GM23338 (cell line): ENCODE measurements around the gene LOXHD1. TPM values are rescaled to one million over a fixed set of nuclear protein-coding genes. Genes with fewer than 3 reads are reported as not detected.

ENCODE experiments used
- ATAC-seq: fragments of 200-7000 bp; cut with Tn5 transposase; 3 replicates; pipeline ENCODE4 v1.9.1; 2020
- DNase-seq: peaks from one replicate; pipeline ENCODE4 v3.0.0-alpha.2; 2015; ENCODE audit warnings: low spot score
- H2AFZ ChIP-seq: fragments of 200-600 bp; sonication (generic); 2 replicates; pipeline ENCODE4 v1.8.0; 2016; ENCODE audit warnings: antibody characterized with exemption, mild to moderate bottlenecking, moderate library complexity
- H3F3A ChIP-seq: fragments of 200-600 bp; sonication (generic); replicated peaks from 2 replicates; pipeline ENCODE4 v1.8.0; 2017; ENCODE audit warnings: antibody characterized with exemption, mixed run types, low read depth
- H3K27ac ChIP-seq: fragments of 200-600 bp; sonication (generic); 2 replicates; pipeline ENCODE4 v1.6.1; 2016; ENCODE audit warnings: low read depth
- H3K27me3 ChIP-seq: fragments of 200-600 bp; sonication (generic); 2 replicates; pipeline ENCODE4 v1.8.0; 2016; ENCODE audit warnings: mild to moderate bottlenecking, mixed run types, moderate library complexity; ENCODE audit not compliant: insufficient read depth
- H3K36me3 ChIP-seq: fragments of 200-600 bp; sonication (generic); 2 replicates; pipeline ENCODE4 v1.8.0; 2016; ENCODE audit warnings: mild to moderate bottlenecking; ENCODE audit not compliant: insufficient read depth
- H3K4me1 ChIP-seq: fragments of 200-600 bp; sonication (generic); 2 replicates; pipeline ENCODE4 v1.8.0; 2016; ENCODE audit warnings: mild to moderate bottlenecking, moderate library complexity; ENCODE audit not compliant: insufficient read depth
- H3K4me2 ChIP-seq: fragments of 200-600 bp; sonication (generic); 2 replicates; pipeline ENCODE4 v1.7.1; 2017; ENCODE audit warnings: mixed run types
- H3K4me3 ChIP-seq: fragments of 200-600 bp; sonication (generic); 2 replicates; pipeline ENCODE4 v1.6.1; 2016; ENCODE audit warnings: mixed run types
- H3K79me2 ChIP-seq: fragments of 200-600 bp; sonication (generic); replicated peaks from 2 replicates; pipeline ENCODE4 v1.8.0; 2017; ENCODE audit warnings: mild to moderate bottlenecking; ENCODE audit not compliant: insufficient read depth
- H3K9me2 ChIP-seq: fragments of 200-600 bp; sonication (generic); 2 replicates; pipeline ENCODE4 v1.8.0; 2017; ENCODE audit not compliant: insufficient read depth
- H4K20me1 ChIP-seq: fragments of 200-600 bp; sonication (generic); replicated peaks from 2 replicates; pipeline ENCODE4 v1.8.0; 2017; ENCODE audit warnings: mild to moderate bottlenecking; ENCODE audit not compliant: insufficient read depth
- H3K27ac Mint-ChIP-seq: 2 replicates; pipeline ENCODE4 v1.8.0; 2020; ENCODE audit warnings: inconsistent platforms, mild to moderate bottlenecking, moderate library complexity, mixed read lengths
- H3K27me3 Mint-ChIP-seq: 3 replicates; pipeline ENCODE4 v1.8.0; 2022; ENCODE audit warnings: low read depth, mild to moderate bottlenecking, moderate library complexity, mixed read lengths, inconsistent platforms; ENCODE audit not compliant: insufficient read depth, poor library complexity
- H3K36me3 Mint-ChIP-seq: 3 replicates; pipeline ENCODE4 v1.8.0; 2021; ENCODE audit warnings: low read depth, mild to moderate bottlenecking, inconsistent platforms, moderate library complexity, mixed read lengths
- H3K4me1 Mint-ChIP-seq: 3 replicates; pipeline ENCODE4 v1.8.0; 2020; ENCODE audit warnings: mild to moderate bottlenecking, inconsistent platforms, mixed read lengths
- H3K4me3 Mint-ChIP-seq: 3 replicates; pipeline ENCODE4 v1.8.0; 2021; ENCODE audit warnings: moderate library complexity, mild to moderate bottlenecking, inconsistent platforms, mixed read lengths
- H3K9me3 Mint-ChIP-seq: 3 replicates; pipeline ENCODE4 v1.8.0; 2020; ENCODE audit warnings: moderate library complexity, mild to moderate bottlenecking, inconsistent platforms, mixed read lengths
- CREB1 ChIP-seq: fragments of 250-450 bp; sonication (Bioruptor Pico); IDR thresholded peaks from 2 replicates; pipeline ENCODE4 v1.5.0; 2020; ENCODE audit warnings: low read depth, mild to moderate bottlenecking, moderate library complexity
- EZH2 ChIP-seq: fragments of 200-600 bp; sonication (generic); IDR thresholded peaks from one replicate; pipeline ENCODE4 v1.8.0; 2017; ENCODE audit warnings: antibody characterized with exemption, mild to moderate bottlenecking, low read depth; ENCODE audit not compliant: unreplicated experiment
- EZH2phosphoT487 ChIP-seq: fragments of 200-600 bp; sonication (generic); IDR thresholded peaks from one replicate; pipeline ENCODE4 v1.8.1; 2018; ENCODE audit warnings: antibody characterized with exemption; ENCODE audit not compliant: unreplicated experiment
- JUNB ChIP-seq: IDR thresholded peaks from one replicate; pipeline ENCODE4 v1.6.1; 2016; ENCODE audit warnings: antibody characterized with exemption; ENCODE audit not compliant: unreplicated experiment
- NANOG ChIP-seq: IDR thresholded peaks from 2 replicates; pipeline ENCODE4 v1.6.1; 2016; ENCODE audit warnings: antibody characterized with exemption, borderline replicate concordance
- POLR2AphosphoS5 ChIP-seq: IDR thresholded peaks from 2 replicates; pipeline ENCODE4 v1.6.1; 2016; ENCODE audit warnings: antibody characterized with exemption, low read depth
- STAT1 ChIP-seq: IDR thresholded peaks from one replicate; pipeline ENCODE4 v1.6.1; 2016; ENCODE audit warnings: antibody characterized with exemption; ENCODE audit not compliant: unreplicated experiment
- ZNF114 ChIP-seq: fragments of 250-450 bp; sonication (Bioruptor Pico); IDR thresholded peaks from 2 replicates; pipeline ENCODE4 v1.5.0; 2020; ENCODE audit warnings: mild to moderate bottlenecking, moderate library complexity
- ZNF331 ChIP-seq: fragments of 250-450 bp; sonication (Bioruptor Pico); IDR thresholded peaks from 2 replicates; pipeline ENCODE4 v1.5.0; 2020; ENCODE audit warnings: low read depth, mild to moderate bottlenecking, moderate library complexity
- polyA plus RNA-seq: library from polyadenylated mRNA; unstranded; fragments of >200 nt; fragmentation: Nextera tagmentation; extraction: Ambion mirVana; gene quantifications from 2 replicates; pipeline ENCODE4 v1.2.1, GENCODE V29; 2016
- total RNA-seq: library from RNA; depleted of rRNA; stranded (reverse); fragments of >200 nt; shearing (Covaris generic); gene quantifications from 2 replicates; pipeline ENCODE4 v1.2.3, GENCODE V29; 2014
- TF ChIP-seq, protein P1 (sequence below): IDR thresholded peaks from 2 replicates; pipeline ENCODE4 v1.6.1; 2016; ENCODE audit warnings: antibody characterized with exemption
- TF ChIP-seq, protein P2 (sequence below): IDR thresholded peaks from one replicate; pipeline ENCODE4 v1.6.1; 2018; ENCODE audit warnings: antibody characterized with exemption; ENCODE audit not compliant: unreplicated experiment
- TF ChIP-seq, protein P3 (sequence below), 2 experiments: fragments of 200-600 bp in 1 of 2; sonication (generic) in 1 of 2; conservative IDR thresholded peaks; 2 replicates each; pipeline versions ENCODE4 v1.5.1 to v1.6.1; 2016 to 2017; ENCODE audit warnings: antibody characterized with exemption in 2 of 2, low read depth in 2 of 2, mild to moderate bottlenecking in 2 of 2, moderate library complexity in 1 of 2

Gene LOXHD1
- total and polyA plus RNA-seq, 2 experiments from 2014 or later: 0.17 TPM; not detected in 1

DNA sequence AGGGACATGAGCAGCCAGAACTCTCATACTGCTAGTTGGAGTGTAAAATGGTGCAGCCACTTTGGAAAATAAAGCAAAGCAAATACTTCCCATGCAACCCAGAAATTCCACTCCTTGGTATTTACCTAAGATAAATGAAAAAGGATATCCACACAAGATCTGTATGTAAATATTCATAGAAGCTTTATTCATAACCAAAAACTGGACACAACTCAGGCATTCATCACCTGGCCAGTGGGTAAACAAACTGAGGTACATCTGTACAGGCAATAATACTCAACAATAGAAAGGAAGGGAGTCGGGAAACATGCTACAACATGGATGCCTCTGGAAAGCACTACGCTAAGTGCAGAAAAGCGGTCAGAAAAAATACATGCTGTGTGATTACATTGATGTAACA lies 2.5 kb upstream of the LOXHD1 start (continued):
- TF ChIP-seq STAT1 (no peak), EZH2phosphoT487 (no peak), POLR2AphosphoS5 (no peak)
- TF ChIP-seq, protein P1, sequence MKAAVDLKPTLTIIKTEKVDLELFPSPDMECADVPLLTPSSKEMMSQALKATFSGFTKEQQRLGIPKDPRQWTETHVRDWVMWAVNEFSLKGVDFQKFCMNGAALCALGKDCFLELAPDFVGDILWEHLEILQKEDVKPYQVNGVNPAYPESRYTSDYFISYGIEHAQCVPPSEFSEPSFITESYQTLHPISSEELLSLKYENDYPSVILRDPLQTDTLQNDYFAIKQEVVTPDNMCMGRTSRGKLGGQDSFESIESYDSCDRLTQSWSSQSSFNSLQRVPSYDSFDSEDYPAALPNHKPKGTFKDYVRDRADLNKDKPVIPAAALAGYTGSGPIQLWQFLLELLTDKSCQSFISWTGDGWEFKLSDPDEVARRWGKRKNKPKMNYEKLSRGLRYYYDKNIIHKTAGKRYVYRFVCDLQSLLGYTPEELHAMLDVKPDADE: no peak

DNA sequence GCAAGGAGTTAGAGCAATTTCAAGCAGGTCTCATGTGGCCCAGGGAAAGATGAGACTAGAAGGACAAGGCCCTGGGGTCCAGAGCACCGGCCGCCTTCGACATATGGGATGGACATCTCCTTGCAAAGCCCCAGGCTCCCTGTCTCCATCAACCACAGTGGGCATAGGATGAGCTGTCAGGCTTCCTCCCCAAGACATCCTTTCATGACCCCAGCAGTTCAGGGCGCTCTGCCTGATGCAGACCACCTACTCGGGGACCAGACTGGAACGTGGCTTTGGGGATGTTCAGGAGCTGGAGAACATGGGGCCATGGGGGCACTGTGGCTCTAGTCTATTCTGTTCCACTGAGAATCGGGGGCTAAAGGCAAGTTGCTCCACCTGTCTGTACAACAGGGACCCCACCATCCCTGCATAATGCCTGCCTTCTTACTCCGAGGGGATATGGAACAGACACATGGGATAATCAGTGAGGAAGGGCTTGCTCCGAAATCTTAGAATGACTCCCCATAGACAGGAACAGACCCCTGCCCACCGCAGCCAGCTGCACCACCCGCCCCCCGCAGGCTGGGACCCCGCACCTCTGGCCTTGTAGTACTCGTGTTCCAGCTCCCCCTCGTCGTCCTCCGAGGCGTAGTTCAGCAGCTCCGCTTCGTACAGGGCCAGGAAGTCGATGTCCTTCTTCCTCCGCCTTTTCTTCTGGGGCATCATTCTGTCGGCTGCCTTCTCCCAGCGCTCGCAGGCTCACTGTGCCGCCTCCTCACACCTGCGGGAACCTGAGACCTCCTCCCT lies 500 bp downstream of the LOXHD1 start:
- Histone ChIP-seq H3K27me3 (no peaks in the 10 kb centered on the region), H3K9me2 (no peaks in the 10 kb centered on the region), H3K4me2 (peak overlapping the region; percentile 5; the same call in 1 of the 2 replicates), H3K27ac (no peak overlapping the region), H3K36me3 (no peaks in the 10 kb centered on the region), H3K4me1 (peaks cover 12% of the 10 kb centered on the region), H3F3A (no peaks in the 10 kb centered on the region), H2AFZ (peak overlapping the region; percentile 52), H3K4me3 (no peak overlapping the region), H3K79me2 (no peaks in the 10 kb centered on the region), H4K20me1 (no peaks in the 10 kb centered on the region)
- TF ChIP-seq CREB1 (CRISPR knock-in tag): no peak
- TF ChIP-seq POLR2AphosphoS5: no peak
- peaks cover 16% of the 10 kb centered on the region for H3K4me1 Mint-ChIP-seq
- no peak overlapping the region for H3K27ac Mint-ChIP-seq
- DNase-seq (no peak), ATAC-seq (no peak; the same call in 2 of the 3 replicates)
- no peak overlapping the region for H3K4me3 Mint-ChIP-seq
- no peaks in the 10 kb centered on the region for H3K36me3 Mint-ChIP-seq
- H3K9me3 Mint-ChIP-seq: no peaks in the 10 kb centered on the region
- no peaks in the 10 kb centered on the region for H3K27me3 Mint-ChIP-seq

DNA sequence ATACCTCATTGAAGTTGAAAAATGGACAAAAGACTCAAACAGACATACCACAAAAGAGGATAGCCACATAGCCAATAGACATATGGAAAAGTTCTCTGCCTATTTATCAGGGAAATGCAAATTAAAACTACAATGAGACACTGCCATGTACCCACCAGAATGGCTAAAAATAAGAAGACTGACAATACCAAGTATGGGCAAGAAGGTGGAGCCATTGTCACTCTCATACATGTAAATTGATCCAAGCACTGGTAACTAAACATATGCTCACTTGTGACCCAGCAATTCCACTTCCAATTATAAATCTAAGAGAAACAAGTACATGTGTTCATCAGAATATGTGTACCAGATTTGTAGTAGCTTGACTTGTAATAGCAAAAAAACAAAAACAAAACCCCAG lies 4.6 kb downstream of the LOXHD1 start:
- Histone ChIP-seq H4K20me1 (no peaks in the 10 kb centered on the region), H3K4me2 (no peak overlapping the region), H3K4me3 (no peak overlapping the region), H3F3A (no peaks in the 10 kb centered on the region), H3K27ac (no peak overlapping the region), H3K9me2 (no peaks in the 10 kb centered on the region), H3K27me3 (no peaks in the 10 kb centered on the region), H3K79me2 (no peaks in the 10 kb centered on the region), H3K4me1 (peaks cover 6% of the 10 kb centered on the region), H2AFZ (no peak overlapping the region), H3K36me3 (no peaks in the 10 kb centered on the region)
- H3K9me3 Mint-ChIP-seq: no peaks in the 10 kb centered on the region
- H3K36me3 Mint-ChIP-seq: no peaks in the 10 kb centered on the region
- H3K27ac Mint-ChIP-seq: no peak overlapping the region
- DNase-seq (no peak), ATAC-seq (no peak)
- H3K27me3 Mint-ChIP-seq: no peaks in the 10 kb centered on the region
- H3K4me1 Mint-ChIP-seq: peaks cover 9% of the 10 kb centered on the region; the same call in 2 of the 3 replicates
- H3K4me3 Mint-ChIP-seq: no peak overlapping the region
- TF ChIP-seq POLR2AphosphoS5: no peak
- TF ChIP-seq JUNB: no peak
- no peak for TF ChIP-seq EZH2
- no peak for TF ChIP-seq CREB1 (CRISPR knock-in tag)
- TF ChIP-seq EZH2phosphoT487: no peak
- TF ChIP-seq STAT1: no peak
- TF ChIP-seq ZNF114 (CRISPR knock-in tag): no peak
- no peak for TF ChIP-seq ZNF331 (CRISPR knock-in tag)
- TF ChIP-seq, protein P2, sequence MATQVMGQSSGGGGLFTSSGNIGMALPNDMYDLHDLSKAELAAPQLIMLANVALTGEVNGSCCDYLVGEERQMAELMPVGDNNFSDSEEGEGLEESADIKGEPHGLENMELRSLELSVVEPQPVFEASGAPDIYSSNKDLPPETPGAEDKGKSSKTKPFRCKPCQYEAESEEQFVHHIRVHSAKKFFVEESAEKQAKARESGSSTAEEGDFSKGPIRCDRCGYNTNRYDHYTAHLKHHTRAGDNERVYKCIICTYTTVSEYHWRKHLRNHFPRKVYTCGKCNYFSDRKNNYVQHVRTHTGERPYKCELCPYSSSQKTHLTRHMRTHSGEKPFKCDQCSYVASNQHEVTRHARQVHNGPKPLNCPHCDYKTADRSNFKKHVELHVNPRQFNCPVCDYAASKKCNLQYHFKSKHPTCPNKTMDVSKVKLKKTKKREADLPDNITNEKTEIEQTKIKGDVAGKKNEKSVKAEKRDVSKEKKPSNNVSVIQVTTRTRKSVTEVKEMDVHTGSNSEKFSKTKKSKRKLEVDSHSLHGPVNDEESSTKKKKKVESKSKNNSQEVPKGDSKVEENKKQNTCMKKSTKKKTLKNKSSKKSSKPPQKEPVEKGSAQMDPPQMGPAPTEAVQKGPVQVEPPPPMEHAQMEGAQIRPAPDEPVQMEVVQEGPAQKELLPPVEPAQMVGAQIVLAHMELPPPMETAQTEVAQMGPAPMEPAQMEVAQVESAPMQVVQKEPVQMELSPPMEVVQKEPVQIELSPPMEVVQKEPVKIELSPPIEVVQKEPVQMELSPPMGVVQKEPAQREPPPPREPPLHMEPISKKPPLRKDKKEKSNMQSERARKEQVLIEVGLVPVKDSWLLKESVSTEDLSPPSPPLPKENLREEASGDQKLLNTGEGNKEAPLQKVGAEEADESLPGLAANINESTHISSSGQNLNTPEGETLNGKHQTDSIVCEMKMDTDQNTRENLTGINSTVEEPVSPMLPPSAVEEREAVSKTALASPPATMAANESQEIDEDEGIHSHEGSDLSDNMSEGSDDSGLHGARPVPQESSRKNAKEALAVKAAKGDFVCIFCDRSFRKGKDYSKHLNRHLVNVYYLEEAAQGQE: no peak
- TF ChIP-seq, protein P1: no peak
- no peak for TF ChIP-seq NANOG
- TF ChIP-seq, protein P3, sequence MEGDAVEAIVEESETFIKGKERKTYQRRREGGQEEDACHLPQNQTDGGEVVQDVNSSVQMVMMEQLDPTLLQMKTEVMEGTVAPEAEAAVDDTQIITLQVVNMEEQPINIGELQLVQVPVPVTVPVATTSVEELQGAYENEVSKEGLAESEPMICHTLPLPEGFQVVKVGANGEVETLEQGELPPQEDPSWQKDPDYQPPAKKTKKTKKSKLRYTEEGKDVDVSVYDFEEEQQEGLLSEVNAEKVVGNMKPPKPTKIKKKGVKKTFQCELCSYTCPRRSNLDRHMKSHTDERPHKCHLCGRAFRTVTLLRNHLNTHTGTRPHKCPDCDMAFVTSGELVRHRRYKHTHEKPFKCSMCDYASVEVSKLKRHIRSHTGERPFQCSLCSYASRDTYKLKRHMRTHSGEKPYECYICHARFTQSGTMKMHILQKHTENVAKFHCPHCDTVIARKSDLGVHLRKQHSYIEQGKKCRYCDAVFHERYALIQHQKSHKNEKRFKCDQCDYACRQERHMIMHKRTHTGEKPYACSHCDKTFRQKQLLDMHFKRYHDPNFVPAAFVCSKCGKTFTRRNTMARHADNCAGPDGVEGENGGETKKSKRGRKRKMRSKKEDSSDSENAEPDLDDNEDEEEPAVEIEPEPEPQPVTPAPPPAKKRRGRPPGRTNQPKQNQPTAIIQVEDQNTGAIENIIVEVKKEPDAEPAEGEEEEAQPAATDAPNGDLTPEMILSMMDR (conservative IDR thresholded peaks at IDR 0.05; ENCODE audit: low read depth in 2 of 2): no peak
